CD14-positive monocyte (primary cell): Measurements from ENCODE around the gene PAPPA. TPM values are rescaled to one million over a fixed set of nuclear protein-coding genes. Genes with fewer than 3 reads are reported as not detected.

Experiments
- DNase-seq, 3 donors: peaks; one replicate each; pipeline ENCODE4 v3.0.0-alpha.2; 2011 to 2022
- H2AFZ ChIP-seq: 2 replicates; pipeline ENCODE4 v1.6.0; 2012; ENCODE audit warnings: mild to moderate bottlenecking, low read depth, low read length, inconsistent platforms; ENCODE audit not compliant: insufficient read depth, poor library complexity, severe bottlenecking
- H3K27ac ChIP-seq, 2 donors: 1 replicate in 1 of 2; 2 replicates in 1 of 2; pipeline ENCODE4 v1.5.1; 2012 to 2013; ENCODE audit warnings: low read length in 2 of 2, control low read depth in 1 of 2, inconsistent platforms in 1 of 2, low read depth in 1 of 2, mild to moderate bottlenecking in 1 of 2
- H3K27me3 ChIP-seq, 2 donors: one replicate each; pipeline versions ENCODE4 v1.6.0 to v1.6.1; 2011 to 2013; ENCODE audit warnings: low read length in 2 of 2; ENCODE audit not compliant: control insufficient read depth in 2 of 2, insufficient read depth in 2 of 2
- H3K36me3 ChIP-seq, 2 donors: replicated peaks in 1 of 2; 1 replicate in 1 of 2; 2 replicates in 1 of 2; pipeline versions ENCODE4 v1.5.1 to v1.6.1; 2012 to 2013; ENCODE audit warnings: low read length in 2 of 2, control low read depth in 1 of 2, inconsistent platforms in 1 of 2, mild to moderate bottlenecking in 1 of 2; ENCODE audit not compliant: insufficient read depth in 2 of 2, control insufficient read depth in 1 of 2
- H3K4me1 ChIP-seq, 2 donors: 1 replicate in 1 of 2; 2 replicates in 1 of 2; pipeline versions ENCODE4 v1.5.1 to v1.6.1; 2012 to 2013; ENCODE audit warnings: low read length in 2 of 2, control low read depth in 1 of 2, inconsistent platforms in 1 of 2, mild to moderate bottlenecking in 1 of 2, moderate library complexity in 1 of 2; ENCODE audit not compliant: insufficient read depth in 2 of 2, control insufficient read depth in 1 of 2
- H3K4me2 ChIP-seq: replicated peaks from 2 replicates; pipeline ENCODE3; 2012; ENCODE audit warnings: low read length, moderate library complexity, mild to moderate bottlenecking; ENCODE audit not compliant: poor library complexity, severe bottlenecking; ENCODE audit errors: extremely low read depth
- H3K4me3 ChIP-seq, 3 experiments: fragments of 200-600 bp in 1 of 3; sonication (generic) in 1 of 3; replicated peaks in 1 of 3; 1 replicate in 2 of 3; 2 replicates in 1 of 3; pipeline ENCODE4 v1.5.1; 2011 to 2013; ENCODE audit warnings: low read length in 3 of 3, mild to moderate bottlenecking in 3 of 3, control low read depth in 2 of 3, low read depth in 2 of 3, inconsistent platforms in 1 of 3, moderate library complexity in 1 of 3
- H3K79me2 ChIP-seq: 2 replicates; pipeline ENCODE4 v1.6.0; 2012; ENCODE audit warnings: mild to moderate bottlenecking, control low read depth, inconsistent platforms, low read length, moderate library complexity; ENCODE audit not compliant: insufficient read depth
- H3K9ac ChIP-seq: 2 replicates; pipeline ENCODE4 v1.6.0; 2017; ENCODE audit warnings: low read length, mild to moderate bottlenecking; ENCODE audit not compliant: insufficient read depth, poor library complexity, severe bottlenecking
- H3K9me3 ChIP-seq, 2 donors: replicated peaks in 1 of 2; 1 replicate in 1 of 2; 2 replicates in 1 of 2; pipeline versions ENCODE4 v1.5.1 to v1.6.1; 2012 to 2013; ENCODE audit warnings: low read length in 2 of 2, control low read depth in 1 of 2; ENCODE audit not compliant: control insufficient read depth in 1 of 2, insufficient read depth in 1 of 2
- H4K20me1 ChIP-seq: 2 replicates; pipeline ENCODE4 v1.6.0; 2012; ENCODE audit warnings: mild to moderate bottlenecking, low read length, control low read depth, moderate library complexity; ENCODE audit not compliant: insufficient read depth
- H3K27ac Mint-ChIP-seq, 7 donors: one replicate each; pipeline ENCODE4 v1.8.0; 2020; ENCODE audit warnings: mild to moderate bottlenecking in 7 of 7, mixed read lengths in 7 of 7, moderate library complexity in 6 of 7, inconsistent platforms in 2 of 7
- H3K27me3 Mint-ChIP-seq, 3 donors: one replicate each; pipeline ENCODE4 v1.8.0; 2021 to 2022; ENCODE audit warnings: low read depth in 3 of 3, mild to moderate bottlenecking in 3 of 3, mixed read lengths in 3 of 3, moderate library complexity in 3 of 3, inconsistent platforms in 1 of 3
- H3K36me3 Mint-ChIP-seq, 2 donors: one replicate each; pipeline ENCODE4 v1.8.0; 2020; ENCODE audit warnings: mixed read lengths in 2 of 2, inconsistent platforms in 1 of 2, mild to moderate bottlenecking in 1 of 2
- H3K4me1 Mint-ChIP-seq: one replicate; pipeline ENCODE4 v1.8.0; 2020; ENCODE audit warnings: mild to moderate bottlenecking, mixed read lengths
- H3K4me3 Mint-ChIP-seq, 2 donors: one replicate each; pipeline ENCODE4 v1.8.0; 2020; ENCODE audit warnings: mild to moderate bottlenecking in 2 of 2, mixed read lengths in 2 of 2, moderate library complexity in 1 of 2
- H3K9me3 Mint-ChIP-seq, 7 donors: one replicate each; pipeline ENCODE4 v1.8.0; 2020 to 2022; ENCODE audit warnings: mixed read lengths in 7 of 7, mild to moderate bottlenecking in 6 of 7, moderate library complexity in 6 of 7, inconsistent platforms in 2 of 7
- WGBS: methylation state at CpG from one replicate; pipeline ENCODE4 v1.1.5; 2013; ENCODE audit warnings: missing lambda C conversion rate; ENCODE audit not compliant: insufficient coverage; 5-methylcytosine and 5-hydroxymethylcytosine counted together
- intact Hi-C, 2 donors: fragments of 100-400 bp; cut with micrococcal nuclease; formaldehyde crosslinking; loops; one replicate each; pipeline versions ENCODE4 v1.15.0 to v1.15.1; 2023
- polyA plus RNA-seq, 3 donors: library from polyadenylated mRNA; depleted of rRNA in 1 of 3; unstranded in 2 of 3; stranded (reverse) in 1 of 3; fragments of 300-500 nt in 2 of 3; fragments of >200 nt in 1 of 3; fragmentation: Illumina TruSeq in 2 of 3; gene quantifications; 1 replicate in 2 of 3; 2 replicates in 1 of 3; pipeline ENCODE4 v1.2.3, GENCODE V29; 2012 to 2021
- TF ChIP-seq, protein P1 (sequence below): fragments of 200-600 bp; IDR thresholded peaks from one replicate; pipeline ENCODE4 v1.8.0; 2022; ENCODE audit warnings: antibody characterized with exemption, mild to moderate bottlenecking

The PAPPA gene
- polyA plus RNA-seq, 3 donors, result not detected

DNA sequence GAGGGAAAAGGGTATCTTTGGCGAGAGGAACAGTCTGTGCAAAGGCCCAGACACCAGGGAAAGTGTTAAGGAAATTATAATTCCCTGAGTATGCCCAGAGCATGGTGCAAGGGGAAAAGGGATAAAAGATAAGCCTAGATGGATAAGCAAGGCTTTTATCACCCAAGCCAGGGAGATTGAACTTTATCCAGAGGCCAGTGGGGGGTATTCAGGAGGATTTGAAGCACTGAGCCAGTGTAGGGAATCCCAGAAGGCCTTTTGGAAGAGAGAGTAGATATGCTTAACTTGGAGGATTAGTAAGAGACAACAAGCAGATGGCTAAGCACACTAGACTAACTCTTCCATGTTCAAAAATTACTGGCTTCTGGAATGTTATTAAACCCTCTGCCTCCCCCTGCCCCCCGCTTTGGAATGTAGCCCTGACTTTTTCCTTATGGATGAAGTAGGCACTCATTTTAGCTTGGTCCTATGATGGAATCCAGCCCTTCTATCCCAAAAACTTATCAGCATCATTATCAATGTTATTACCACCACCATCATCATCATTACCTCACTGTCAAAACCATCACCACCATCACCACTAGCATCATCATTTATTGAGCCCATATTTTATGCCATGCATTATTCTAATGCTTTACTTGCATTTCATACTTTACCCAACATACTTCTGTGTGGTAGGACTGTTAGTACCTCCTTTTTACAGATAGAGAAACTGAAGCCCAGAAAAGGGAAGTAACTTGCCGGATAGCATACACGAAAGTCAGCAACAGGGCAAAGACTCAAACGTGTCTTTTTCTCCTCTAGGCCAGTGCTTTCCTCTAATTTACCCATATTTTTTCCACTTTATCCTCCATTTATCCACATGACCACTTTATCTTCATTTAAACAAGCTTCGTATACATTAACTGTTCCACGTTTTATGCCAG is 237.0 kb downstream of the PAPPA start:
- H2AFZ ChIP-seq, result no peak overlapping the region
- H3K79me2 ChIP-seq, result no peaks in the 10 kb centered on the region
- H4K20me1 ChIP-seq, result no peaks in the 10 kb centered on the region
- H3K9ac ChIP-seq, result no peak overlapping the region
- DNase-seq, result no peak
- Mint-ChIP-seq H3K27me3 (peaks cover 0 to 2% (median 0%) of the 10 kb centered on the region in 3 donors), H3K27ac (no peak overlapping the region), H3K4me1 (peaks cover 1% of the 10 kb centered on the region), H3K9me3 (peaks cover 0 to 3% (median 0%) of the 10 kb centered on the region in 7 donors), H3K36me3 (no peaks in the 10 kb centered on the region), H3K4me3 (no peak overlapping the region)
- WGBS, result 14% methylated on average over 5 of the region's 7 CpGs
- H3K9me3 ChIP-seq, result no peaks in the 10 kb centered on the region
- no peak overlapping the region for H3K4me3 ChIP-seq
- no peak overlapping the region for H3K4me2 ChIP-seq
- TF ChIP-seq, protein P1, sequence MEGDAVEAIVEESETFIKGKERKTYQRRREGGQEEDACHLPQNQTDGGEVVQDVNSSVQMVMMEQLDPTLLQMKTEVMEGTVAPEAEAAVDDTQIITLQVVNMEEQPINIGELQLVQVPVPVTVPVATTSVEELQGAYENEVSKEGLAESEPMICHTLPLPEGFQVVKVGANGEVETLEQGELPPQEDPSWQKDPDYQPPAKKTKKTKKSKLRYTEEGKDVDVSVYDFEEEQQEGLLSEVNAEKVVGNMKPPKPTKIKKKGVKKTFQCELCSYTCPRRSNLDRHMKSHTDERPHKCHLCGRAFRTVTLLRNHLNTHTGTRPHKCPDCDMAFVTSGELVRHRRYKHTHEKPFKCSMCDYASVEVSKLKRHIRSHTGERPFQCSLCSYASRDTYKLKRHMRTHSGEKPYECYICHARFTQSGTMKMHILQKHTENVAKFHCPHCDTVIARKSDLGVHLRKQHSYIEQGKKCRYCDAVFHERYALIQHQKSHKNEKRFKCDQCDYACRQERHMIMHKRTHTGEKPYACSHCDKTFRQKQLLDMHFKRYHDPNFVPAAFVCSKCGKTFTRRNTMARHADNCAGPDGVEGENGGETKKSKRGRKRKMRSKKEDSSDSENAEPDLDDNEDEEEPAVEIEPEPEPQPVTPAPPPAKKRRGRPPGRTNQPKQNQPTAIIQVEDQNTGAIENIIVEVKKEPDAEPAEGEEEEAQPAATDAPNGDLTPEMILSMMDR, result no peak
- no peaks in the 10 kb centered on the region for H3K4me1 ChIP-seq
- H3K27ac ChIP-seq, result no peak overlapping the region
- intact Hi-C loops, result no loop called here
- H3K36me3 ChIP-seq, result no peaks in the 10 kb centered on the region
- no peaks in the 10 kb centered on the region for H3K27me3 ChIP-seq

DNA sequence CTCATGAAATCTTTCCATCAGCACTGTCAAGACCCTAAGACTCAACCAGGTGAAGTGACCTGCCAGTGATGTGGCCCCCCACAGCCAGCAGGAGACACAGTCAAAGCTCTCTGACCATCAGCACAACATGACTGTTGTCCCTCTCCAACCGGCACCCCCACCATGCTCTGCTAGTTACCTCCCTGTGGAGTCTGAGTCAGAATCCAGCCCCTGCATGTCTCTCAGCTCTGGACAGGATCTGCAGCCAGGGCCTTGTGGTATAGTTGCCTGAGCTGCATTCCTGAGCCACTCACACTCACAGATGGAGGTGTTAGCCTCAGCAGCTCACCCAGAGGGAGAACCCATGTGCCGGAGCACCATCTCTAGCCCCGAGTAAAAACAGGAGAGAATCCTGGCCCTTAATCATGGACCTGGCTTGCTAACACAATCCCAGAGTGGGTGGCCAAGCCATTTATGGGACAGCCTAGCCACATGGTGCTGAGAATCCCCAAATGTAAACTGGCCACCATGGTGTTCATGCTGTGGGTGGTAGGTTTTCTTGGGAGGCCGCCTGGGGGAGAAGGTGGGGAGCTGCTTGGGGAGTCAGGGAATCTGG is 237.8 kb downstream of the PAPPA start:
- no peaks in the 10 kb centered on the region for H3K36me3 Mint-ChIP-seq
- intact Hi-C loops, result no loop called here
- no peak overlapping the region for H2AFZ ChIP-seq
- no peaks in the 10 kb centered on the region for H4K20me1 ChIP-seq
- H3K27me3 ChIP-seq, result no peaks in the 10 kb centered on the region
- peaks cover 0 to 4% (median 0%) of the 10 kb centered on the region in 7 donors for H3K9me3 Mint-ChIP-seq
- no peak overlapping the region for H3K4me3 ChIP-seq
- H3K27ac ChIP-seq, result no peak overlapping the region
- no peak overlapping the region for H3K27ac Mint-ChIP-seq
- TF ChIP-seq, protein P1, result no peak
- no peaks in the 10 kb centered on the region for H3K79me2 ChIP-seq
- H3K27me3 Mint-ChIP-seq, result peaks cover 0 to 2% (median 0%) of the 10 kb centered on the region in 3 donors
- H3K4me3 Mint-ChIP-seq, result no peak overlapping the region
- H3K4me1 ChIP-seq, result no peaks in the 10 kb centered on the region
- no peak for DNase-seq
- WGBS, result 91% methylated on average over 3 of the region's 4 CpGs
- no peak overlapping the region for H3K9ac ChIP-seq
- no peaks in the 10 kb centered on the region for H3K36me3 ChIP-seq
- peaks cover 1% of the 10 kb centered on the region for H3K4me1 Mint-ChIP-seq
- no peaks in the 10 kb centered on the region for H3K9me3 ChIP-seq
- no peak overlapping the region for H3K4me2 ChIP-seq
